ENCODE data around the gene RNF208.
A peak's percentile ranks its signal among the peaks of the same experiment; 100 is the strongest.
"Not testable (repeated sequence)": the region's sequence is repeated elsewhere in the genome, so short reads cannot be mapped to it uniquely, and the experiment has no call there.

Gene RNF208

DNA sequence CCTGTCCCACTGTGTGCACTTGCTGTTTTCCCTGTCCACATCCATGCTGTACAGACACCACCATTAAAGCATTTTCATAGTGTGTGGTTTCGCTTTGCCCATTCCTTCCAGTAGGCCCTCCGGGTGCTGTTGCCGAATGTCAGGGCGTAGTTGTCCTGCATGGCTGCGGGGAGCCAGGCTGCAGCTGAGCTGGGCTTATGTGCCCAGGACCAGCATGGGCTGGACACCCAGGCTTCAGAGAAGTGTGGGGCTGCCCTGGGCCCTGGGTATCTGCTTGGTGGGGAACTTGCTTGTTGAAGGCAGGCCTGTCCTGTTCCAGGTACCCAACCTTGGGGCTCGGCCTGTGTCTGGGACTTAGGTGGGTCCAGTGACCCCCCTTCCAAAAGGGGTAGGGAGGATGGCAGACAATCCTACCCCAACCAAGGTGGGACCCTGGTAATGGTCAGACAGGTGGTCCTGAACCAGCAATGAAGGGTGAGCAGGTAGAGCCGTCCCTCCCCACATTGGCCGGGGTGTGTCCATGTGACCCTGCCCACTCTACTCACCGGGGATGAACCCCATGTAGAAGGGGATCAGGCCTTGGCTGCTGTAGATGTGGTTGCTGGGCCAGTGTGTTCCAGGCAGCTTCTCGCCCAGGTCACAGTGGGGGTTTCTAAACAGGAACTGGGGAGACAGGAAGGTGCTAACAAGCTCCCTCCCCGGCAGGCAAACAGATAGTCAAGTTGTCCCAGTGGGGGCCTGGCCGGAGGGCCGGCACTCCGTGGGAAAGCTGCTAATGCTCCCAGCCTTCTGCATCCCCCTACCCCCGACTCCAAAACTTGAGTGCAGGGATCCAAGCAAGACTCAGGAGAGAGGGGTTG is 21.8 kb upstream of the RNF208 start:
- WGBS, 2 experiments (ENCODE audit: insufficient coverage in 2 of 2), result 68 to 83% methylated on average over 10 to 13 of the region's 15 CpGs
- no peaks in the 10 kb centered on the region for H3K9me3 ChIP-seq (ENCODE audit: control insufficient read depth, low read length)
- peaks cover 27% of the 10 kb centered on the region for H3K36me3 ChIP-seq (ENCODE audit: control insufficient read depth, insufficient read depth, low read length)
- peaks cover 8% of the 10 kb centered on the region for H3K4me1 ChIP-seq (ENCODE audit: control insufficient read depth, insufficient read depth, low read length, poor library complexity, severe bottlenecking)
- H3K4me3 ChIP-seq (ENCODE audit: extremely low read depth, insufficient read depth, low read length, poor library complexity, severe bottlenecking), result no peak overlapping the region
- H3K27ac ChIP-seq (ENCODE audit: low read depth, low read length, severe bottlenecking), result no peak overlapping the region

- WGBS, 2 experiments (ENCODE audit: insufficient coverage in 2 of 2), result 95 to 98% methylated on average over 7 to 10 of the region's 18 CpGs
- H3K36me3 ChIP-seq (ENCODE audit: control insufficient read depth, insufficient read depth, low read length), result peaks cover 27% of the 10 kb centered on the region
- not testable (repeated sequence) for H3K4me1 ChIP-seq (ENCODE audit: control insufficient read depth, insufficient read depth, low read length, poor library complexity, severe bottlenecking); H3K4me3 ChIP-seq (ENCODE audit: extremely low read depth, insufficient read depth, low read length, poor library complexity, severe bottlenecking); H3K27ac ChIP-seq (ENCODE audit: low read depth, low read length, severe bottlenecking); H3K9me3 ChIP-seq (ENCODE audit: control insufficient read depth, low read length)
Measured at GRCh38 chr9:137243266-137243625, 21.2 kb upstream of the RNF208 start.

GRCh38 chr9:137242269-137243203 is 20.5 kb upstream of the RNF208 start:
- Histone ChIP-seq H3K4me1 (ENCODE audit: control insufficient read depth, insufficient read depth, low read length, poor library complexity, severe bottlenecking) (peaks cover 8% of the 10 kb centered on the region), H3K9me3 (ENCODE audit: control insufficient read depth, low read length) (no peaks in the 10 kb centered on the region), H3K27ac (ENCODE audit: low read depth, low read length, severe bottlenecking) (no peak overlapping the region), H3K4me3 (ENCODE audit: extremely low read depth, insufficient read depth, low read length, poor library complexity, severe bottlenecking) (peak overlapping the region; percentile 93), H3K36me3 (ENCODE audit: control insufficient read depth, insufficient read depth, low read length) (peaks cover 27% of the 10 kb centered on the region)
- 86 to 87% methylated on average over 34 to 35 of the region's 36 CpGs for WGBS, 2 experiments (ENCODE audit: insufficient coverage in 2 of 2)

- Histone ChIP-seq H3K27ac (ENCODE audit: low read depth, low read length, severe bottlenecking) (peak overlapping the region; percentile 67), H3K4me1 (ENCODE audit: control insufficient read depth, insufficient read depth, low read length, poor library complexity, severe bottlenecking) (peaks cover 10% of the 10 kb centered on the region), H3K9me3 (ENCODE audit: control insufficient read depth, low read length) (no peaks in the 10 kb centered on the region), H3K36me3 (ENCODE audit: control insufficient read depth, insufficient read depth, low read length) (peaks cover 27% of the 10 kb centered on the region), H3K4me3 (ENCODE audit: extremely low read depth, insufficient read depth, low read length, poor library complexity, severe bottlenecking) (peak overlapping the region; percentile 93)
- 2 to 6% methylated on average over 39 to 71 of the region's 83 CpGs for WGBS, 2 experiments (ENCODE audit: insufficient coverage in 2 of 2)
Measured at GRCh38 chr9:137241490-137242268, 19.6 kb upstream of the RNF208 start.

DNA sequence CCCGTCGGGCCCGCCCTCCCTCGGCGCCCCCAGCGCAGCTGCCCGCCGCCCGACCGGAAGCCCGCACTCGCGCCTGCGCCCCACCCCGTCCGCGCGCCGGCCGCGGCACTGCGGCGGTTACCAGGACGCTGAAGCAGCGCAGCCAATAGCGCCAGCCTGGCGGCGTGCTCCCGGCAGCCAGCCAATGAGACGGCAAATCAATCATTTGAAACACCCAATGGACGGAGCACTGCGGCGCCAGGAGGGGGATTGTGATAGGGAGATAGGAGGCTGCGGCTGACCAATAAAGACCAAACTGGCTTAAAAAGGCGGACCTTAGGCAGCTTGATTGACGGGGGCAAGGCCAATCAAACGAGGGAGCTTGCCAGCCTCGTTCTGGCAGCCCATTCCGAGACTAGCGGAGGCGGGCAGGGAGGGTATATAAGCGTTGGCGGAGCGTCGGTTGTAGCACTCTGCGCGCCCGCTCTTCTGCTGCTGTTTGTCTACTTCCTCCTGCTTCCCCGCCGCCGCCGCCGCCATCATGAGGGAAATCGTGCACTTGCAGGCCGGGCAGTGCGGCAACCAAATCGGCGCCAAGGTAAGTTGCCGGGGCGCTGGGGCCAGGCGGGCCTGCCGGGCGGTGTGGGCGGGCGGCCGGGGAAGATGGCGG is 18.9 kb upstream of the RNF208 start, which contains the start of gene TUBB4B:
Gene TUBB4B (plus strand): TSS at position 447 of the 649 bp plus-strand sequence. CDS start 74 bp downstream, at position 521.
- H3K9me3 ChIP-seq (ENCODE audit: control insufficient read depth, low read length), result no peaks in the 10 kb centered on the region
- 0 to 1% methylated on average over 48 to 62 of the region's 67 CpGs for WGBS, 2 experiments (ENCODE audit: insufficient coverage in 2 of 2)
- peaks cover 12% of the 10 kb centered on the region for H3K4me1 ChIP-seq (ENCODE audit: control insufficient read depth, insufficient read depth, low read length, poor library complexity, severe bottlenecking)
- peaks cover 27% of the 10 kb centered on the region for H3K36me3 ChIP-seq (ENCODE audit: control insufficient read depth, insufficient read depth, low read length)
- peak within 1 kb of the TSS; percentile 93 for H3K4me3 ChIP-seq (ENCODE audit: extremely low read depth, insufficient read depth, low read length, poor library complexity, severe bottlenecking)
- H3K27ac ChIP-seq (ENCODE audit: low read depth, low read length, severe bottlenecking), result peak within 1 kb of the TSS; percentile 91

GRCh38 chr9:137240318-137240840 is 18.3 kb upstream of the RNF208 start:
- Histone ChIP-seq H3K36me3 (ENCODE audit: control insufficient read depth, insufficient read depth, low read length) (peaks cover 27% of the 10 kb centered on the region), H3K4me1 (ENCODE audit: control insufficient read depth, insufficient read depth, low read length, poor library complexity, severe bottlenecking) (peaks cover 12% of the 10 kb centered on the region), H3K9me3 (ENCODE audit: control insufficient read depth, low read length) (no peaks in the 10 kb centered on the region), H3K27ac (ENCODE audit: low read depth, low read length, severe bottlenecking) (peak overlapping the region; percentile 91), H3K4me3 (ENCODE audit: extremely low read depth, insufficient read depth, low read length, poor library complexity, severe bottlenecking) (peak overlapping the region; percentile 71)
- WGBS, 2 experiments (ENCODE audit: insufficient coverage in 2 of 2), result 0% methylated on average over 32 to 42 of the region's 58 CpGs

- H3K9me3 ChIP-seq (ENCODE audit: control insufficient read depth, low read length), result not testable (repeated sequence)
- peaks cover 27% of the 10 kb centered on the region for H3K36me3 ChIP-seq (ENCODE audit: control insufficient read depth, insufficient read depth, low read length)
- WGBS, 2 experiments (ENCODE audit: insufficient coverage in 2 of 2), result 82 to 83% methylated on average over 4 to 9 of the region's 27 CpGs
- H3K27ac ChIP-seq (ENCODE audit: low read depth, low read length, severe bottlenecking), result peak overlapping the region; percentile 91
- peaks cover 12% of the 10 kb centered on the region for H3K4me1 ChIP-seq (ENCODE audit: control insufficient read depth, insufficient read depth, low read length, poor library complexity, severe bottlenecking)
- peak overlapping the region; percentile 71 for H3K4me3 ChIP-seq (ENCODE audit: extremely low read depth, insufficient read depth, low read length, poor library complexity, severe bottlenecking)
Measured at GRCh38 chr9:137239541-137240200, 17.6 kb upstream of the RNF208 start.

DNA sequence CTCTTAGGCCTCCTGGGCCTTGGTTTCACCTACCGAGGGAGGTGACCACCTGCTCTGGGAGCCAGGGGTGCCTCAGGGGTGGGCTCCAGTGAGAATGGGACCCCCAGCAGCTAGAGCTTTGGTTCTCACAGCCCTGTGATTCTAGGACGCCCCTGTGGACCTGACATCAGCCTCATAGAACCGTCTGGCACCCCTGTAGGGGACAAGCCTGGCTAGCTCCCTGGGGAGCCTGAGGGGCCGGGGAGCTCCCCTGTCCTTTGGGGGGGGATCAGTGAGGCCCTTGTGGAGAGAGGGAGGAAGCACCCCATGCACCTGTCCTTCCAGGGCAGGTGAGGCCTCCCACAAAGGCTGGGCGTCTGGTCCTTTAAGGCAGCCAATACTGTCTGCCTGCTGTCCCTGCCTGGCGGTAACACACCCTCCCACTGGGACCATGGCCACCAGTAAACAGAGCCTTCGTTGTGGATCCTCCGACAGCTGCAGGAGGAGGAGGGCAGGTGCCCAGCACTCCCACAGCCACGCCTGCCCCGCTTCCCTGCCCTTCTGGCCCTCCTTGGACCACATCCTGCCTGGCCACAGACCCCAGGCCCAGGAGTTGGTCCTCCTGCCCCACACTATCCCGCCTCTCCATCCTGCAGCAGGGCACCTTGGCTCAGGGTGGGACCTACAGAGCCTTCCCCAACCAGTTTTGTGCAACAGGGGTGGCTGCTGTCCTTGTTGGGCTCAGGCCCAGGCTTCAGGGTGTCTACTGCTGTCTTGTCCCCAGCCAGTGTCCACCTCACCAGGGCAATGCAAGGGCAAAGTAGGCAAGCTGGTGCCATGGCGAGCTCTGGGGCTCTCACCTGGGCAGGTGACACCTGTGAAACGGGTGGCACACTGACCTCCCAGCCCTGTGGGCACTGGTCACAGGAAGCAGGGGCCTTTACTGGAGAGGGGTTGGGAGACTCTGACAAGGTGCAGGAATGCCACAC is 16.0 kb upstream of the RNF208 start:
- H3K4me1 ChIP-seq (ENCODE audit: control insufficient read depth, insufficient read depth, low read length, poor library complexity, severe bottlenecking), result peaks cover 12% of the 10 kb centered on the region
- no peak overlapping the region for H3K27ac ChIP-seq (ENCODE audit: low read depth, low read length, severe bottlenecking)
- no peak overlapping the region for H3K4me3 ChIP-seq (ENCODE audit: extremely low read depth, insufficient read depth, low read length, poor library complexity, severe bottlenecking)
- no peaks in the 10 kb centered on the region for H3K9me3 ChIP-seq (ENCODE audit: control insufficient read depth, low read length)
- H3K36me3 ChIP-seq (ENCODE audit: control insufficient read depth, insufficient read depth, low read length), result peaks cover 16% of the 10 kb centered on the region
- WGBS, 2 experiments (ENCODE audit: insufficient coverage in 2 of 2), result 78 to 83% methylated on average over 11 of the region's 13 CpGs
